Stomach (tissue), 9 donors: ENCODE results near the gene MMEL1. TPM values are rescaled to one million over a fixed set of nuclear protein-coding genes. Genes with fewer than 3 reads are reported as not detected.

Source experiments
- DNase-seq, 2 donors: peaks; one replicate each; pipeline versions ENCODE4 v3.0.0 to v3.0.0-alpha.2; 2013 to 2019
- H3K27ac ChIP-seq, 5 donors: fragments of 200-600 bp in 4 of 5; sonication (generic) in 4 of 5; one replicate each; pipeline ENCODE4 v1.5.1; 2013 to 2019; ENCODE audit warnings: mild to moderate bottlenecking in 1 of 5, moderate library complexity in 1 of 5
- H3K27me3 ChIP-seq, 3 donors: fragments of 200-600 bp; sonication (generic); one replicate each; pipeline ENCODE4 v1.5.1; 2017 to 2019; ENCODE audit warnings: mixed run types in 1 of 3
- H3K36me3 ChIP-seq, 4 donors: fragments of 200-600 bp; sonication (generic); 1 replicate in 3 of 4; 2 replicates in 1 of 4; pipeline ENCODE4 v1.5.1; 2016 to 2019
- H3K4me1 ChIP-seq, 4 donors: fragments of 200-600 bp; sonication (generic); one replicate each; pipeline ENCODE4 v1.5.1; 2016 to 2019
- H3K4me3 ChIP-seq, 4 donors: fragments of 200-600 bp; sonication (generic) in 3 of 4; one replicate each; pipeline ENCODE4 v1.5.1; 2016 to 2019; ENCODE audit warnings: mild to moderate bottlenecking in 1 of 4
- H3K9me3 ChIP-seq, 4 donors: fragments of 200-600 bp; sonication (generic); one replicate each; pipeline ENCODE4 v1.5.1; 2016 to 2019
- CTCF ChIP-seq, 7 experiments: fragments of 450-650 bp in 4 of 7; fragments of 200-600 bp in 3 of 7; sonication (generic) in 3 of 7; IDR thresholded peaks; one replicate each; pipeline ENCODE4 v1.5.1; 2016 to 2019; ENCODE audit warnings: antibody characterized with exemption in 7 of 7, control low read depth in 2 of 7, mild to moderate bottlenecking in 1 of 7
- EP300 ChIP-seq: sonication (generic); formaldehyde crosslinking; IDR thresholded peaks from one replicate; pipeline ENCODE4 v1.6.1; 2017; ENCODE audit warnings: antibody characterized with exemption
- POLR2A ChIP-seq, 4 donors: fragments of 450-650 bp; IDR thresholded peaks; one replicate each; pipeline ENCODE4 v1.6.1; 2016; ENCODE audit warnings: antibody characterized with exemption in 4 of 4, control low read depth in 2 of 4, mild to moderate bottlenecking in 1 of 4, moderate library complexity in 1 of 4
- POLR2AphosphoS5 ChIP-seq, 3 donors: sonication (generic); formaldehyde crosslinking; IDR thresholded peaks; one replicate each; pipeline ENCODE4 v1.6.1; 2016; ENCODE audit warnings: antibody characterized with exemption in 3 of 3
- WGBS, 5 donors: extraction: QIAGEN DNeasy Blood & Tissue Kit in 3 of 5; methylation state at CpG; one replicate each; pipeline versions ENCODE4 v1.1.5 to v1.1.7; 2013 to 2018; 5-methylcytosine and 5-hydroxymethylcytosine counted together
- intact Hi-C: fragments of 100-400 bp; cut with DNase I; formaldehyde crosslinking; loops from one replicate; pipeline ENCODE4 v1.15.1; 2023; ENCODE audit warnings: low total_unique reads
- polyA plus RNA-seq, 3 donors: library from polyadenylated mRNA; stranded (reverse); fragments of 200-250 nt; gene quantifications; one replicate each; pipeline ENCODE4 v1.2.3, GENCODE V29; 2013
- total RNA-seq, 5 donors: library from RNA; depleted of rRNA; stranded (reverse); fragments of >200 nt; gene quantifications; one replicate each; pipeline versions ENCODE4 v1.1.0 to v1.2.3, GENCODE V29; 2014 to 2016
- donor health status: healthy with polysubstance abuse.
- donor health status: Bipolar disorder and iron deficiency.
- donor health status: healthy.

Gene MMEL1
- total and polyA plus RNA-seq, 8 donors, result 1.3 to 190 (median 23.6) TPM

GRCh38 chr1:2588661-2589430, 44.0 kb downstream of the MMEL1 start:
- Histone ChIP-seq H3K27ac (no peak overlapping the region), H3K36me3 (peaks cover 0 to 22% (median 11%) of the 10 kb centered on the region in 4 donors), H3K4me3 (no peak overlapping the region), H3K4me1 (peaks cover 39 to 66% (median 58%) of the 10 kb centered on the region in 4 donors), H3K27me3 (peaks cover 0 to 10% (median 0%) of the 10 kb centered on the region in 3 donors), H3K9me3 (no peaks in the 10 kb centered on the region)
- WGBS, 5 donors, result 54 to 78% (median 57%) methylated on average over 8 to 23 of the region's 23 CpGs
- TF ChIP-seq POLR2AphosphoS5 (IDR thresholded peaks at IDR 0.05) (no peak), POLR2A (IDR thresholded peaks at IDR 0.05) (no peak), EP300 (no peak), CTCF (IDR thresholded peaks at IDR 0.05) (no peak)
- intact Hi-C loops, result loop anchor here (10.0 kb wide), 1 partner anchor 56 kb away; no protein-coding TSS in a partner anchor
- no peak for DNase-seq

- intact Hi-C loops, result loop anchor here (10.0 kb wide), 1 partner anchor 57 kb away; no protein-coding TSS in a partner anchor
- WGBS, 5 donors, result 53 to 77% (median 61%) methylated on average over 9 to 19 of the region's 19 CpGs
- peaks cover 0 to 5% (median 0%) of the 10 kb centered on the region in 3 donors for H3K27me3 ChIP-seq
- TF ChIP-seq CTCF (IDR thresholded peaks at IDR 0.05) (no peak), EP300 (no peak), POLR2A (IDR thresholded peaks at IDR 0.05) (no peak), POLR2AphosphoS5 (IDR thresholded peaks at IDR 0.05) (no peak)
- H3K9me3 ChIP-seq, result no peaks in the 10 kb centered on the region
- no peak for DNase-seq
- H3K4me1 ChIP-seq, result peaks cover 31 to 64% (median 57%) of the 10 kb centered on the region in 4 donors
- H3K27ac ChIP-seq, result peak overlapping the region in 4 of 5 donors; percentile 99 to 100 (median 99)
- peaks cover 0 to 22% (median 11%) of the 10 kb centered on the region in 4 donors for H3K36me3 ChIP-seq
- peak overlapping the region; percentile 80 to 95 (median 88) for H3K4me3 ChIP-seq
Measured at GRCh38 chr1:2587860-2588571, 44.8 kb downstream of the MMEL1 start.

GRCh38 chr1:2587071-2587859, 45.6 kb downstream of the MMEL1 start:
- Histone ChIP-seq H3K4me3 (peak overlapping the region; percentile 80 to 95 (median 88)), H3K4me1 (peaks cover 28 to 57% (median 51%) of the 10 kb centered on the region in 4 donors), H3K36me3 (peaks cover 0 to 22% (median 11%) of the 10 kb centered on the region in 4 donors), H3K27me3 (no peaks in the 10 kb centered on the region), H3K27ac (peak overlapping the region; percentile 43 to 100 (median 99)), H3K9me3 (no peaks in the 10 kb centered on the region)
- no peak for DNase-seq
- intact Hi-C loops, result loop anchor here (10.0 kb wide), 1 partner anchor 58 kb away; no protein-coding TSS in a partner anchor
- 4 to 29% (median 9%) methylated on average over 6 to 52 of the region's 52 CpGs for WGBS, 5 donors
- no peak for TF ChIP-seq CTCF (IDR thresholded peaks at IDR 0.05)
